Activated gamma-delta T cell treated with Interleukin-2 at 50 U/mL for 16 hours (primary cell): Measurements from ENCODE around the gene HHAT.

Source experiments
- DNase-seq: peaks from one replicate; pipeline ENCODE4 v3.0.0-alpha.2; 2020

Gene HHAT

GRCh38 chr1:210328746-210329503, at the start of gene HHAT:
TSS of gene HHAT (plus strand) at chr1:210328902. CDS start at chr1:210348976, 20,074 bp downstream.
- DNase-seq, result peak; percentile 45

GRCh38 chr1:210280221-210280620, 48.5 kb upstream of the HHAT start:
- DNase-seq, result no peak

DNA sequence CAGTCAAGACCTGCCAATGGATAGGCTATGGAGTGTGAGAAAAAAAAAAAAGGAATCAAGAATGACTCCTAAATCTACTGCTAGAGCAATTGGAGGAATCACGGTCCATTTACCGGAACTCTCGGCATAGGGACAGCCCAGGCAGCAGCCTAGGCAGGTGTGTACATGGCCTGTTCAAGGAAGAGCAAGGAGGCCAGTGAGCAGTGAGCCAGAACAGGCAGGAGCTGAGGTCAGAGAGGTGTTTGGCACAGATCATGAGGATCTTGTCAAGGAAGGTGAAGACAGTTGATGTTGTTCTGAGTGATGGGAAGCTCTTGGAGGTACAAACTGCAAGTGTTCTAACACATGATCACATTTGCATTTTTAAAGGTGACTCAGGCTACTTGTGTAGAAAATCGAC, 40.6 kb upstream of the HHAT start:
- DNase-seq, result no peak

DNA sequence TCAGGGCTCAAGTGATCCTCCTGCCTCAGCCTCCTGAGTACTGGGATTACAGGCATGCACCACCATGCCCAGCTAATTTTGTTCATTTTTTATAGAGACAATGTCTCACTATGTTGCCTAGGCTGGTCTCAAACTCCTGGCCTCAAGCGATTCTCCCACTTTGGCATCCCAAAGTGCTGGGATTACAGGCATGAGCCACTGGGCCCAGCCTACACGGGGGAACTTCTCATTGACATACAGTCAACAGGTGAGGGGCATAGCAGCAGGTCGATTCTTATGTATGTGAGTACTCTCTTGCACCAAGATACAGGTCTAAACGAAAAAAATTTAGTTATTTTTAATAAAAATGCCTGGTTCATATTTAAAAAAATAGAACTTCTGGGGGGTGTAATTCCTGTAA, 39.5 kb upstream of the HHAT start:
- no peak for DNase-seq

DNA sequence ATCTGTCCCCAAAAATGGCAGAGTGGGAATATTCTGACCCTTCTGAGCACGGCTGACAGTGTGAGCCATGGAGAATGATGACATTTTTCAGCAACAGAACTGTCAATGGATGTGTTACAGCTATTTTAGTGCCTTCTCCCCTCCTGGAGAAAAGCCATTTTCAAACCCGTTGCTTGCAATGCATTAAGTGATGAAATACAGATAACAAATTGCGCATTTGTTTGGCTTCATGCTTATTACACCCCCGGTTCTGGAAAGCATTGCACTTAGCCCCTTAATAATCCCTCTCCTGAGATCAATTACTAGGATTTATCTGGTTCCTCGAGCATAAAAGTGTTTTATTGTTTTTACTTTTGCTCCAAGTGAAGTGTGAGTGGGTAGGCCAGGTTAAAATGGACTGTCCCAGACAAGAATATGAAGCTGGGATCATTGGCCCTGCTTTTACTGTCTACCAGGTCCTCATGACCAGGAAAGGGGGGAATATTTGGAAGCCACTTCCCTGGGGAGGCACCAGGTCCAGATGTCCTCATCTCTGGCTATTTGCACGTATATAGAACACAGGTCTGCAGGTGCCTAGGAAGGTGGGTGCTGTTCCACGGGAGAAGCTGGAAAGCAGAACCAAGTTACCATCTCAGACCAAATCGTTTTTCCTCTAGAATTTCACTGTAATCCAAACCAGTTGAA, 37.5 kb upstream of the HHAT start:
- DNase-seq, result no peak

- no peak for DNase-seq
Measured at GRCh38 chr1:210291786-210292230, 36.9 kb upstream of the HHAT start.

DNA sequence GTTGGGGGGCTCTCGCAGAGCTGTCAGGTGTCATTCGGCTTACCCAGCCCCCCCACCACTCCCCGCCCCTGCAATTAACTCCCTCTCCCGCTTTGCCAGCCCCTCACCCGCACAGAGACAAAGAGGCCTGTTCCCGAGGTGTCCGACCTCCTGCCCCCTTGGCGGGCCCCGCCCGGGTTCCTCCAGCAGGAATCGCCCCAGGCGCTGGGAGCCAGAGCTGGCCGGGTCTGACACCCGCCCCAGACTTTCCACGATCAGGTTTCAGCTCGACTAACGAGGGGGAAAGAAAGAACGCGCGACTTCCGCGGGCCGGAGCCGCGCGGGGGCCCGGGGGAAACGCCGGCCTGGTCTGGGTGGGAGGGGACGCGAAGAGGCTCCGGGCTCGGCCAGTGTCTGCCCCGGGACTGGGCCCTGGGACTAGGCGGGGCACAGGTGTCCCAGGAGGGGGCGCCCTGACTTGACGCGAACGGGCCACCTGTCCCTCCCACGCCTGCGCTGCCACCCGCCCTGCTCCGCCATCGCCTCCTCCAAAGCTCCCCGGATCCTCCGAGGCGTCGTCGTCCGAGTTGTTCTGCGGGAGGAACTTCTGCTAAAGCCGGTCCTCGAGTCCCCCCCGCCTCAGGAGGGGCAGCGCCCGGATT, 36.4 kb upstream of the HHAT start:
- peak; percentile 11 for DNase-seq

- DNase-seq, result no peak
Measured at GRCh38 chr1:210293171-210293607, 35.5 kb upstream of the HHAT start.

GRCh38 chr1:210294999-210295745, 33.5 kb upstream of the HHAT start:
- no peak for DNase-seq

DNA sequence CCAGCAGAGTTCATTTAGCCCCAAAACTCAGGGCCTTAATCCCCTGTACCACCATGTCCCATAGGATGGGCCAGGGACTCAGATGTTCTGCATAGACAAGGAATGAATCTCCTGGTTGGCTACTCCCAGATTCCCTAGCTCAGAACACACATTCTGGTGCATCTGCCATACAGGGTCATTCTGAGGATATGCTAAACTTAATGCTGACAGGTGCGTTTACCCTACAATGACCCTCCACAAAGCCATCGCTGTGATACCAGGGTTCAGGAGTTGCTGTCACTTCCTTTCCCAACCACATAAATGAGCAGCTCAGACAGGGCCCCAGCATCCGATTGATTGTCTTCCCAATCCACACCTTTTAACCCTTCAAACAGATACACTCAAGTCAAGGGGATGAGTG, 32.0 kb upstream of the HHAT start:
- DNase-seq, result no peak

DNA sequence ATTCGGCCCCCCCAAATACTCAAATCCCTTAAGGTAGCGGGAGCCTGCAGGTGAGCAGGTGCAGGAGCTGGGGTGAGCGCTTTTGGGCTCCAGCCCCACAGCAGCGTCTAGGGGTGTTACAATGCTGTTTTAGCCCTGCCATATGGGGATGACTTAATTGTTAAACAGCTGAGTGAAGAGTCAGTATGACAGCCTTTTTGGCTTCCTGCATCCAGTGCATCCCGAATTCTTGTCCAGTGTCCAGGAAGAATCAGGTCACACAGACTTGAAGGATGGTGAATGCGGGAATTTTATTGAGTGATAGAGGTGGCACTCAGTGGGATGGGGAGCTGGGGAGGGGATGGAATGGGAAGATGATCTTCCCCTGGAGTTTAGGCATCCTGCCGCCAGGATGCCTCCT, 30.4 kb upstream of the HHAT start:
- DNase-seq, result no peak

- DNase-seq, result no peak
Measured at GRCh38 chr1:210298936-210299335, 29.8 kb upstream of the HHAT start.

- no peak for DNase-seq
Measured at GRCh38 chr1:210299501-210299900, 29.2 kb upstream of the HHAT start.

- DNase-seq, result no peak
Measured at GRCh38 chr1:210300923-210301614, 27.6 kb upstream of the HHAT start.

DNA sequence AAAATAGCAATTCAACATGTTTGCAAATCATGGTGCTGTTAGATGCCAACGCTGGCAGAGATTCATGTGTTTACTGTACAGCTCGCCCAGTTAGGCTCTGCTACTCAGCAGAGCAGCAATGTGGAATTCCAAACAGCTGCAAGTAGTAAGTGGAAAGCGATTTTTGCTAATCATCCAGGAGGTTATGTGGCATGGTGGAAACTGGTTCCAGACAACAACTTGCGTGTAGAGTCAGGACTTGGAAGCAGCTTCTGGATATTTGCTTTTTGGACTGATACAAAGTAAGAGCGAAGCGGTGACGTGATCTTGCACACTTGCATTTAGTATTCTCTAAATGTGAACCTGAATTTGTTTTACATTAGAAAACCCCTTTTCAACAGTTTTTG, 27.1 kb upstream of the HHAT start:
- DNase-seq, result no peak

- no peak for DNase-seq
Measured at GRCh38 chr1:210302501-210302900, 26.2 kb upstream of the HHAT start.

GRCh38 chr1:210303391-210303790, 25.3 kb upstream of the HHAT start:
- DNase-seq, result no peak

- DNase-seq, result no peak
Measured at GRCh38 chr1:210310562-210311153, 18.0 kb upstream of the HHAT start.

- DNase-seq, result no peak
Measured at GRCh38 chr1:210311726-210312493, 16.8 kb upstream of the HHAT start.

- DNase-seq, result no peak
Measured at GRCh38 chr1:210313046-210313595, 15.6 kb upstream of the HHAT start.

DNA sequence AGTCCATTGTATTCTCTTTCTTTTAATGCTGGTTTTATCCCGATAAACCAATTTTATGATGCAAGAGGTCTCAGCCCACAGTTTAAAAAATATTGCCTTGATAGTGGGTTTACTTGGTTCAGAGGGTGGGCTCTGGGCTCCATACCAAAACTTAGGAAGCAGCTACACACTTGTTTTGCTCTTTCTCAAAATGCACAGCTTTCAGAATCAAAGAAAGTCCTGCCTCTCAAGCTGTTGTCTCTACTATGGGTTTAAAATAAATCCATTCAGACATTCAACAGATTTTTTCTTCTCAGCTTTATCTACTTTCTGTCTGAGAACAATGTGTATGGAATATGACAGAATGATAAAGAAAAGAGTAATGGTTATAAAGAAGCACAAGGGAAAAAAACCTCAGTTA, 14.8 kb upstream of the HHAT start:
- DNase-seq, result no peak
